IMR-90 (cell line): Measurements from ENCODE around the gene FES. TPM values are rescaled to one million over a fixed set of nuclear protein-coding genes. Genes with fewer than 3 reads are reported as not detected.
A peak's percentile ranks its signal among the peaks of the same experiment; 100 is the strongest.

ENCODE experiments used
- ATAC-seq: fragments of 200-7000 bp; cut with Tn5 transposase; 2 replicates; pipeline ENCODE4 v1.9.1; 2020; ENCODE audit warnings: low read depth, mild to moderate bottlenecking, moderate library complexity
- BruUV-seq: library from RNA; stranded (reverse); fragments of 400-500 nt; replicated peaks from 2 replicates; lab custom pipeline; 2021; lab: Mats Ljungman, UMichigan
- CTCF ChIA-PET: fragments of 300-600 bp; formaldehyde crosslinking; extraction: SDS; loops from one replicate; lab custom pipeline; 2021; ENCODE audit warnings: antibody characterized with exemption; lab: Yijun Ruan, JAX
- POLR2A ChIA-PET: fragments of 300-600 bp; sonication (Branson Sonifier 250); formaldehyde crosslinking; loops from one replicate; lab custom pipeline; 2022; ENCODE audit warnings: antibody characterized with exemption; ENCODE audit not compliant: unreplicated experiment; lab: Charles Lee
- DNase-seq: peaks from one replicate; pipeline ENCODE4 v3.0.0; 2013
- H2AFZ ChIP-seq: replicated peaks from 2 replicates; pipeline ENCODE3; 2013; ENCODE audit warnings: low read length, mild to moderate bottlenecking; ENCODE audit not compliant: poor library complexity
- H2AK5ac ChIP-seq: 2 replicates; pipeline ENCODE4 v1.6.1; 2013; ENCODE audit warnings: low read depth, low read length, inconsistent platforms
- H2AK9ac ChIP-seq: replicated peaks from 2 replicates; pipeline ENCODE3; 2013; ENCODE audit warnings: mild to moderate bottlenecking, low read depth, low read length, moderate library complexity; ENCODE audit not compliant: poor library complexity
- H2BK120ac ChIP-seq: 2 replicates; pipeline ENCODE4 v1.6.1; 2013; ENCODE audit warnings: low read depth, low read length, inconsistent platforms
- H2BK15ac ChIP-seq: 3 replicates; pipeline ENCODE4 v1.6.1; 2013; ENCODE audit warnings: low read depth, low read length, inconsistent platforms
- H2BK20ac ChIP-seq: 2 replicates; pipeline ENCODE4 v1.6.1; 2013; ENCODE audit warnings: low read depth, mild to moderate bottlenecking, inconsistent platforms, low read length, moderate library complexity
- H2BK5ac ChIP-seq: 2 replicates; pipeline ENCODE4 v1.6.1; 2013; ENCODE audit warnings: mild to moderate bottlenecking, low read depth, low read length, inconsistent platforms; ENCODE audit not compliant: poor library complexity, severe bottlenecking
- H3K14ac ChIP-seq: replicated peaks from 2 replicates; pipeline ENCODE4 v1.6.1; 2013; ENCODE audit warnings: low read depth, low read length, inconsistent platforms
- H3K18ac ChIP-seq: 2 replicates; pipeline ENCODE4 v1.6.1; 2013; ENCODE audit warnings: low read depth, low read length, control low read depth
- H3K23ac ChIP-seq: 2 replicates; pipeline ENCODE4 v1.6.1; 2013; ENCODE audit warnings: low read depth, low read length, inconsistent platforms
- H3K27ac ChIP-seq: 2 replicates; pipeline ENCODE4 v1.5.1; 2013; ENCODE audit warnings: mild to moderate bottlenecking, control low read depth, low read length; ENCODE audit not compliant: insufficient read depth
- H3K27me3 ChIP-seq: 2 replicates; pipeline ENCODE4 v1.6.1; 2013; ENCODE audit warnings: low read length; ENCODE audit not compliant: control insufficient read depth, insufficient read depth
- H3K36me3 ChIP-seq: 2 replicates; pipeline ENCODE4 v1.6.1; 2013; ENCODE audit warnings: low read length, mixed read lengths; ENCODE audit not compliant: control insufficient read depth, insufficient read depth
- H3K4ac ChIP-seq: 2 replicates; pipeline ENCODE4 v1.6.1; 2013; ENCODE audit warnings: low read depth, low read length, inconsistent platforms
- H3K4me1 ChIP-seq: 2 replicates; pipeline ENCODE4 v1.6.1; 2013; ENCODE audit warnings: low read length, mixed read lengths; ENCODE audit not compliant: control insufficient read depth, insufficient read depth
- H3K4me2 ChIP-seq: 2 replicates; pipeline ENCODE4 v1.6.1; 2013; ENCODE audit warnings: low read depth, mild to moderate bottlenecking, control low read depth, low read length, moderate library complexity
- H3K4me3 ChIP-seq: 2 replicates; pipeline ENCODE4 v1.5.1; 2013; ENCODE audit warnings: low read depth, mild to moderate bottlenecking, control low read depth, low read length, moderate library complexity; ENCODE audit not compliant: insufficient read depth
- H3K56ac ChIP-seq: 2 replicates; pipeline ENCODE4 v1.6.1; 2013; ENCODE audit warnings: low read length, inconsistent platforms; ENCODE audit not compliant: insufficient read depth; ENCODE audit errors: extremely low read depth
- H3K79me1 ChIP-seq, 2 experiments: 2 replicates each; pipeline ENCODE4 v1.6.1; 2013; ENCODE audit warnings: low read length in 2 of 2, inconsistent platforms in 1 of 2, low read depth in 1 of 2
- H3K9ac ChIP-seq: 2 replicates; pipeline ENCODE4 v1.6.1; 2013; ENCODE audit warnings: low read depth, low read length, control low read depth
- H3K9me1 ChIP-seq: 2 replicates; pipeline ENCODE4 v1.6.1; 2013; ENCODE audit warnings: low read length, inconsistent platforms; ENCODE audit not compliant: insufficient read depth
- H3K9me3 ChIP-seq: 2 replicates; pipeline ENCODE4 v1.6.1; 2013; ENCODE audit warnings: low read length; ENCODE audit not compliant: control insufficient read depth, insufficient read depth
- H4K20me1 ChIP-seq: 2 replicates; pipeline ENCODE4 v1.6.1; 2013; ENCODE audit warnings: low read length, inconsistent platforms; ENCODE audit not compliant: insufficient read depth
- H4K5ac ChIP-seq: 2 replicates; pipeline ENCODE4 v1.6.1; 2013; ENCODE audit warnings: mild to moderate bottlenecking, low read depth, low read length, control low read depth
- H4K8ac ChIP-seq, 2 experiments: 2 replicates each; pipeline ENCODE4 v1.6.1; 2013; ENCODE audit warnings: low read depth in 2 of 2, low read length in 2 of 2, control low read depth in 1 of 2, inconsistent platforms in 1 of 2
- H4K91ac ChIP-seq: 2 replicates; pipeline ENCODE4 v1.6.1; 2013; ENCODE audit warnings: low read depth, low read length, inconsistent platforms; ENCODE audit not compliant: insufficient read depth
- BHLHE40 ChIP-seq: fragments of 150-350 bp; IDR thresholded peaks from 2 replicates; pipeline ENCODE4 v1.6.1; 2016; ENCODE audit warnings: mild to moderate bottlenecking, low read depth, low read length
- CHD1 ChIP-seq: IDR thresholded peaks from 2 replicates; pipeline ENCODE4 v1.6.1; 2012; ENCODE audit warnings: low read depth, low read length, improper control_type of control experiment
- CTCF ChIP-seq: conservative IDR thresholded peaks from 2 replicates; pipeline ENCODE4 v1.5.1; 2012; ENCODE audit warnings: mild to moderate bottlenecking, low read depth, low read length, improper control_type of control experiment
- MAZ ChIP-seq: IDR thresholded peaks from 2 replicates; pipeline ENCODE4 v1.6.1; 2012; ENCODE audit warnings: low read depth, mild to moderate bottlenecking, low read length, improper control_type of control experiment, moderate library complexity, borderline replicate concordance
- MXI1 ChIP-seq: IDR thresholded peaks from 2 replicates; pipeline ENCODE4 v1.6.1; 2012; ENCODE audit warnings: low read depth, mild to moderate bottlenecking, low read length, moderate library complexity, borderline replicate concordance
- NFE2L2 ChIP-seq: fragments of 150-350 bp; IDR thresholded peaks from 2 replicates; pipeline ENCODE4 v1.6.1; 2016; ENCODE audit warnings: low read depth, mild to moderate bottlenecking, low read length
- RAD21 ChIP-seq: IDR thresholded peaks from 2 replicates; pipeline ENCODE4 v1.6.1; 2012; ENCODE audit warnings: low read length, improper control_type of control experiment
- RFX5 ChIP-seq: IDR thresholded peaks from 2 replicates; pipeline ENCODE4 v1.8.0; 2012; ENCODE audit warnings: low read depth, mild to moderate bottlenecking, low read length, moderate library complexity
- USF2 ChIP-seq: fragments of 150-350 bp; IDR thresholded peaks from 2 replicates; pipeline ENCODE4 v1.6.1; 2017; ENCODE audit warnings: mild to moderate bottlenecking, antibody characterized with exemption, low read length, low read depth
- WGBS, 2 experiments: methylation state at CpG; one replicate each; pipeline versions ENCODE4 v1.1.5 to v1.1.7; 2013; ENCODE audit warnings: missing lambda C conversion rate in 2 of 2; ENCODE audit not compliant: insufficient read length in 1 of 2; ENCODE audit errors: extremely low coverage in 2 of 2; 5-methylcytosine and 5-hydroxymethylcytosine counted together
- dilution Hi-C: fragments of 300-500 bp; cut with HindIII; formaldehyde crosslinking; loops from one replicate; pipeline ENCODE4 v1.14.3; 2018; ENCODE audit warnings: low sequenced_read_pairs; ENCODE audit not compliant: unreplicated experiment
- in situ Hi-C: fragments of 300-500 bp; cut with MboI; formaldehyde crosslinking; loops from 3 replicates; pipeline ENCODE4 v1.14.3; 2019; ENCODE audit warnings: low sequenced_read_pairs, inconsistent platforms, mixed read lengths
- intact Hi-C: fragments of 100-400 bp; cut with micrococcal nuclease; formaldehyde crosslinking; loops from 2 replicates; pipeline ENCODE4 v1.10.0; 2022
- polyA plus RNA-seq, 3 experiments: library from polyadenylated mRNA; depleted of rRNA; stranded (reverse); fragments of >200 nt; gene quantifications; 2 replicates each; pipeline ENCODE4 v1.2.3, GENCODE V29; 2012; ENCODE audit warnings: low replicate concordance in 1 of 3
- total RNA-seq: library from RNA; depleted of rRNA; stranded (reverse); fragments of >200 nt; gene quantifications from 2 replicates; pipeline ENCODE4 v1.2.3, GENCODE V29; 2012

The FES gene
- total and polyA plus RNA-seq, 2 of the 4 experiments (the other 2 are of a cell fraction): 10.5 to 11.7 TPM

GRCh38 chr15:90870354-90871138 is 13.8 kb upstream of the FES start:
- Histone ChIP-seq H3K4me3 (peak overlapping the region; percentile 75), H3K4me1 (peaks cover 33% of the 10 kb centered on the region), H4K8ac (peak overlapping the region; percentile 80 to 98), H3K27ac (peak overlapping the region; percentile 93), H3K9ac (peak overlapping the region; percentile 89), H4K5ac (peak overlapping the region; percentile 92), H2BK20ac (peak overlapping the region; percentile 61; the same call in 1 of the 2 replicates), H2AK5ac (peak overlapping the region; percentile 93), H2BK5ac (peak overlapping the region; percentile 89), H3K9me1 (peaks cover 14% of the 10 kb centered on the region), H3K4ac (peak overlapping the region; percentile 89), H3K36me3 (no peaks in the 10 kb centered on the region; the same call in 1 of the 2 replicates), H3K79me1 (peaks cover 17 to 46% of the 10 kb centered on the region in 2 experiments), H4K20me1 (peaks cover 20% of the 10 kb centered on the region), H3K27me3 (no peaks in the 10 kb centered on the region; the same call in 1 of the 2 replicates), H2BK120ac (peak overlapping the region; percentile 82), H3K9me3 (no peaks in the 10 kb centered on the region), H2BK15ac (peak overlapping the region; percentile 67; the same call in 1 of the 3 replicates), H3K23ac (peak overlapping the region; percentile 82), H2AK9ac (peak overlapping the region; percentile 94), H3K14ac (peak overlapping the region; percentile 81; the same call in 1 of the 2 replicates), H3K56ac (peak overlapping the region; percentile 70), H2AFZ (peak overlapping the region; percentile 93), H3K18ac (peak overlapping the region; percentile 33), H3K4me2 (peak overlapping the region; percentile 98), H4K91ac (peak overlapping the region; percentile 84)
- intact Hi-C loops: loop anchor here (5.0 kb wide), 2 partner anchors 153 to 223 kb away; partner anchors contain the start of gene BLM
- in situ Hi-C loops: no loop called here
- dilution Hi-C loops: no loop called here
- BruUV-seq: no TSS peak
- TF ChIP-seq MAZ (peak; percentile 7; the same call in 1 of the 2 replicates), USF2 (no peak), CTCF (no peak), NFE2L2 (no peak), RFX5 (no peak), MXI1 (no peak), CHD1 (no peak), BHLHE40 (no peak), RAD21 (no peak)
- DNase-seq: no peak
- ChIA-PET CTCF (interaction anchor here (1.4 kb wide), 1 partner anchor 15 kb away, joined by 4 read pairs; no protein-coding TSS in a partner anchor), POLR2A (no interaction called here)
- peak; percentile 10; the same call in 1 of the 2 replicates for ATAC-seq
- WGBS, 2 experiments: 65% methylated on average over 4 of the region's 19 CpGs; no CpG with 5 or more reads in 1 of the 2 experiments
